Stimulated activated effector memory CD8-positive, alpha-beta T cell treated with anti-CD3 and anti-CD28 coated beads, Interleukin-12 subunit alpha, Interleukin-12 subunit beta, amount 100 ng/mL, for 72 hours (primary cell): ENCODE measurements around the gene PKNOX2.
A peak's percentile ranks its signal among the peaks of the same experiment; 100 is the strongest.

Source experiments
- ATAC-seq: fragments of 150-1000 bp; cut with Tn5 transposase; 2 replicates; pipeline ENCODE4 v1.10.0; 2021
- DNase-seq, 2 donors: peaks; one replicate each; pipeline ENCODE4 v3.0.0; 2021 to 2022; ENCODE audit warnings: low spot score in 2 of 2
- H3K27ac Mint-ChIP-seq: one replicate; pipeline ENCODE4 v1.8.0; 2022; ENCODE audit warnings: mild to moderate bottlenecking, mixed read lengths
- H3K36me3 Mint-ChIP-seq: one replicate; pipeline ENCODE4 v1.8.0; 2022; ENCODE audit warnings: mild to moderate bottlenecking, mixed read lengths
- H3K4me1 Mint-ChIP-seq: one replicate; pipeline ENCODE4 v1.8.0; 2022; ENCODE audit warnings: mixed read lengths
- H3K4me3 Mint-ChIP-seq: one replicate; pipeline ENCODE4 v1.8.0; 2022; ENCODE audit warnings: mild to moderate bottlenecking, mixed read lengths
- H3K9me3 Mint-ChIP-seq: one replicate; pipeline ENCODE4 v1.8.0; 2022; ENCODE audit warnings: mixed read lengths

PKNOX2 gene

DNA sequence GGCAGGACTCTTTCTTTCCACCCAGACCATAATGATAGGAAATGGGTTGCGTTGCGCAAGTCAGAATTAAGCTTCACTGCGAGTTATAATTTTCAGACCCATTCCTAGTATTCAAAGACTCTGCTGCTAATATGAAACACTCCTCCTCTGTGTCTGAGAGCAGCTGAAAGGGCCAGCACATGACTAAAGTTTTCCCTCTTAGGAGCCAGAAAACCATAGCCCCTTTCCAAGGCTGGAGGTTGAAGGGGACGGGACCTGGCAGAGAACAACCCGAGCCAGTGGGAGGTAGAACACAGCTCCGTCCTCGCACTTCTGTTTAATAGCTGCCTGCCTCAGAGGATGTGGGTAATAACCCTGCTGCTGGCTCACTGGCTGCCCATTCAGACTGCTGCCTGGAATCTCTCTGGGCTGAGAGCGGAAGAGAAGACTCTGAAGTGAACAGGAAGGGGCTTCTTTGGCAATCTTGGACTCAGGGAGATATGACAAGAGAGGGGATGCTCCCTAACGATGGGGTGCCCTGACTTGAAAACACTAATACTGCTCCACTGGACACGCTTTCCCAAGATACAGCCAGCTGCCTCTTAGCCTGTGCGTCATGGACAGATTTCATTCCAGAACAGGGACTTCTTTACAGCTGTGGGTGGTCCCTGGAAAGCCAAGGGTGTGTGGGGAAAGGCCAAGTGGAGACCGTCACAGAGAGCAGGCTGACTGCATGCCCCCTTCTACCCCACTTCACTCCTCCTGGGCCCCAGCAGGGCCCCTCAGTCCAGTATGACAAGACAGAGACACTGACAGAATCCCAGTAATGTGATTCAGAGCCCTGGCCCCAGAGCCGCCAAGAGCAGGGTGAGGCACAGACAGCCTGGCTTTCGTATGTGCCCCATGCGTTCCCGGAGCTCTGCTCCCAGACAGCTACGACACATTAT lies 174.6 kb downstream of the PKNOX2 start:
- DNase-seq (no peak), ATAC-seq (no peak)
- H3K36me3 Mint-ChIP-seq = no peaks in the 10 kb centered on the region
- H3K4me1 Mint-ChIP-seq = no peaks in the 10 kb centered on the region
- H3K27ac Mint-ChIP-seq = no peak overlapping the region
- H3K9me3 Mint-ChIP-seq = no peaks in the 10 kb centered on the region
- H3K4me3 Mint-ChIP-seq = no peak overlapping the region

DNA sequence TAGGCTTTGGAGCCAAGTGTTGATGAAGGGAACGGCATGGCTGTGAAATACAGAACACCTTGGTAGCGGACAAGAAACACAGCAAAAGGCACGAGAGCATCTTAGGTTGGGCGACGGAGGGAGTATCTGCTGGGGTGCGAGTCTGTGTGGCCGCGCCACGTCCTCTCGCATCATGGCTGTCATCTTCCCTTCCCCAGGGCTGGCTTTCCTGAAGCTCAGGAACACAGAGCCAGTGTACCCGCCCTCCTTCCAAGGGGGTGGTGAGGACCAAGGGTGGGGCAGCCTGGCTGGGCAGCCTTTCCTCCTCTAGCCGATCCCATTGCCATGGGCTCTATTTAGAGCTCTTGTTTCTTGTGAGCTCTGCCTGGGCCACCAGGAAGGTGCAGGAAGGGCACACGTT lies 177.1 kb downstream of the PKNOX2 start:
- no peaks in the 10 kb centered on the region for H3K36me3 Mint-ChIP-seq
- H3K27ac Mint-ChIP-seq = no peak overlapping the region
- no peak for DNase-seq
- ATAC-seq = no peak
- no peaks in the 10 kb centered on the region for H3K4me1 Mint-ChIP-seq
- H3K9me3 Mint-ChIP-seq = no peaks in the 10 kb centered on the region
- no peak overlapping the region for H3K4me3 Mint-ChIP-seq

DNA sequence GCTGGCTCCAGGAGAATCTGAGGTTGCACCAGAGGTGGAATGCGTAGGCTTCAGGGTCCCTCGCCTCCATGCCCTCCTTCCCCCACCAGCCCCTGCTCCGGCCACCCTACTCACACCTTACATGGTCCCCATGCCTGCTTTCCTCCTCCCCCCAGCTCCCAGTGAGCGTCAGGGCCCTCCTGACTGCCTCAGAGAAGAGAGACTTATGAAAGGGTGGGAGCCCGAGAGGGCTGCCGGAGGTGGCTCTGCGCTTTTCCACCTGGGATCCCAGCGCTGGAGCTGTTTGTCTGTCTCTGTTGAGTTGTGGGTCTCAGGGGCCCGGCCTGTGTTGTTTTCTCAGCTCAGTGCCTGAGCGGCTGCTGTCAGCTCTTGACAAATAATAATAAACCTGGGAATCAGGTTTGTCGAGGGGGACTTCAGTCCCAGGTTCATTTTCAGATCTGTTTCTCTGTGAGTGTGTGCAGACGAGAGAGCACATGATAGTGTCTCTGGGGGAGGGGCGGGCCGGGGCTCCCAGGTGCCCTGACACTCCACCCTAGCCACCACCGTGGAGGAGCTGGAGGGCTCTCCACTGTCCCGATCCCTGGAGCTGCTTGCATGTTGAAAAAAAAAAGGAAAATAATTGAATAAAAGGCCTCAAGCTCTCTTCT lies 177.9 kb downstream of the PKNOX2 start:
- Mint-ChIP-seq H3K4me1 (no peaks in the 10 kb centered on the region), H3K9me3 (no peaks in the 10 kb centered on the region), H3K4me3 (no peak overlapping the region), H3K36me3 (no peaks in the 10 kb centered on the region), H3K27ac (no peak overlapping the region)
- ATAC-seq = no peak
- DNase-seq = no peak

DNA sequence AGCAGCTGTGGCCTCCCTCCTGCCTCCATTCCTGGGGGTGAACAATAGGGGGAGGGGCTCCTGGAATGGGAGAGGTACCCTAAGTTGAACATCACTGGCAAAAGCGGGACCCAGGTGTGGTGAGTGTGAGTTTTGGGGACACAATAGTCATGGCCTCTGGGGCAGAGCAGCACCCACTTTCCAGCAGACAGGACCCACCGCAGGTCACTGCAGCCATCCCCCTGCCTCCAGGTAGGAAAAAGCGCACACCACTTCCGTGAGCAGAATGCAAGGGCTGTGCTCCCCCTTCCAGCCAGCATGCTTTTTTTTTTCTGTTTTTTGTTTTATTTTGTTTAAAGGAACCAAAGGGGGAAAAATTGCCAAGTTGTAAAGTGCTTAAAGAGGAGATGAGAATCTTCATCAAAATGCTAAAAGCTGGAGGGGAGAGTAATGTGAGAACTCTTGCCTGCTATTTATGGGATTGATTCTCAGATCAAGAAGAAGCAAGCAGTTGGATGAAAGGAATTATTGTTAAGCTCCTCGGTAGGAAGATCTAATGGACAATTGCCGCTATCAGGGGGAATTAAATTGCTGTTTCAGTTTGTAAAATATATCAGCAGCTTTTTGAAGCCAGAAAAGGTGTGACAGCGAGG lies 178.7 kb downstream of the PKNOX2 start:
- DNase-seq (no peak), ATAC-seq (no peak)
- Mint-ChIP-seq H3K27ac (no peak overlapping the region), H3K9me3 (no peaks in the 10 kb centered on the region), H3K4me3 (no peak overlapping the region), H3K4me1 (no peaks in the 10 kb centered on the region), H3K36me3 (no peaks in the 10 kb centered on the region)

DNA sequence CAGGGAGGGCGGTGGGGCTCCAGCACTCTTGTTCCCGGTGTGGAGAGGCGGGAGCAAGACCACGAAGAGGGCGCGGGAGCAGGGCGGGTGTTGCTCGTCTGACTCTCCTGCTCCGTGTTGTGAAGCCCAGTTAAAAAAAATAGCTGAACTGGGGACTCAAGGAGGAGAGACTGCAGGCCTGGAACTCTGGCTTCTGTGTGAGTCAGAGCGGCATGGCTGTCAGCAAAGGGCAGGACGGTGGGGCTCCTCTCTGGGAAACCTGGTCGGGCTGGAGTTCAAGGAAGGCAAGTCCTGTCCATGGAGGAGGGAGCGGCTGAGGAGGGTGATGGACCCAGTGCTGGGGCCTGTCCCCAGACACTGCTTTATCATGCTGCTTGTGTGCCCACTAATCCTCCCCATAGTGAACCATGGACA lies 179.2 kb downstream of the PKNOX2 start:
- H3K36me3 Mint-ChIP-seq = no peaks in the 10 kb centered on the region
- DNase-seq (no peak), ATAC-seq (peak; percentile 8)
- H3K27ac Mint-ChIP-seq = no peak overlapping the region
- no peaks in the 10 kb centered on the region for H3K4me1 Mint-ChIP-seq
- H3K9me3 Mint-ChIP-seq = no peaks in the 10 kb centered on the region
- no peak overlapping the region for H3K4me3 Mint-ChIP-seq

DNA sequence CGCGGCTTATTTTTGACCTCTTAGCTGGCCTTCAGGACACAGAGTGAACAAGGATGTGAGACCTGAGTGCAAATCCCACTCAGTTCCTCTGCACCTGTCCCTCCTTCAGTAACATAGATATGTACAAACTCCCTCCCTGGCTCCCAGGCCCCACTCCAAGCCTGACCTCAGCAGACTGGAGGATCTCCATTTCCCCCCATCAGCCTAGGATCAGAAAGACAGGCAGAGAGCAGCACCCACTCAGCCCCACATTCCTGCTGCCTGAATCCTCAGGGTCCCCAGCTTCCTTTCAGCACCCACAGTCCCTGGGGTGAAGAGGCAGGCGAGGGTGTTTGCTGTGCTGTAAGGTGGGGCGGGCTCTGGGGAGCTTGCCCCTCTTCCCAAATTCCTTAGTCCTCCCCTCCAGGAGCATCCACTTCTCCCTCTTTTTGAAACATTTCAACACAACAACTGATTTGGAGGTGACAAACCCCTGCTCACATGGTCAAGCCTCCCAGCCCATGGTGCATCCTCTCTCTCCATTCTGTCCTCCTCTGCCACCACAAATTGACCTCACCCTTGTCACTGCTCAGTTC lies 180.4 kb downstream of the PKNOX2 start:
- H3K27ac Mint-ChIP-seq = no peak overlapping the region
- no peaks in the 10 kb centered on the region for H3K9me3 Mint-ChIP-seq
- H3K4me3 Mint-ChIP-seq = no peak overlapping the region
- DNase-seq = no peak
- no peaks in the 10 kb centered on the region for H3K36me3 Mint-ChIP-seq
- ATAC-seq = no peak
- H3K4me1 Mint-ChIP-seq = no peaks in the 10 kb centered on the region

DNA sequence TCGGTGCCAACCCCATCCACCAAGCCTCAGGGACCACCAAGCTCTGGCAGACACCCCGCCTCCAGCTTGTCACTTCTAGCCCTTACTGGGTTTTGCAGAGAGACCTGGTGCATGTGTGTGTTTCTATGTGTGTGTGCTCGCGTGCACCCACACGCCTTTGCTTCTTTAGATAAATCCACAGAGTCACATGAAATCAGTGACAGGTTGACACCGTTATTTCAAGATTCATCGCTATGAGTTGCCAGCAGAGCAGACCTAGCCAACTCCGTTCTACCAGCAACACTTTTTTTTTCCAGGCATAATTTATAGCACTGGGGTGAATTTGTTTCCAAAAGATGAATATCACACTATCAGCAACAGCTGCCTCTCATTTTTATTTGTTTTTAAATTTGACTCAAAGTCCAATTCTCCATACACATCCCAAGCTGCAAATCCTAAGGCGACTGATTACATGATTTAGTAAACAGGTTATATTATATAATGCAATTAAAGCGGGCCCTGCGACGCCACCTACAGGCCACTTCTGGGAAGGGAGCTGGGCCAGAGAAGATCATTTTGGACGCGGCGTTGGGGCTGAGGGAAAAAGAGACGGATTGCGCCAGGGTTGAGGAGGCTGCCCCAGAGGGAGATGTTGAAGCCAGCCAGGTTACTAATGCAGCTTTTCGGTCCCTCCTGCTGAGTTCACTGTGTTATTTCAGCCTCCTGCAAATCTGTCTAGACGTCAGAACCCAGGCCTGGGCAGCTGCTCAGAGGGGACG lies 181.0 kb downstream of the PKNOX2 start:
- no peak overlapping the region for H3K27ac Mint-ChIP-seq
- DNase-seq (peak; percentile 19 to 63), ATAC-seq (no peak)
- H3K4me3 Mint-ChIP-seq = no peak overlapping the region
- no peaks in the 10 kb centered on the region for H3K4me1 Mint-ChIP-seq
- no peaks in the 10 kb centered on the region for H3K36me3 Mint-ChIP-seq
- no peaks in the 10 kb centered on the region for H3K9me3 Mint-ChIP-seq

DNA sequence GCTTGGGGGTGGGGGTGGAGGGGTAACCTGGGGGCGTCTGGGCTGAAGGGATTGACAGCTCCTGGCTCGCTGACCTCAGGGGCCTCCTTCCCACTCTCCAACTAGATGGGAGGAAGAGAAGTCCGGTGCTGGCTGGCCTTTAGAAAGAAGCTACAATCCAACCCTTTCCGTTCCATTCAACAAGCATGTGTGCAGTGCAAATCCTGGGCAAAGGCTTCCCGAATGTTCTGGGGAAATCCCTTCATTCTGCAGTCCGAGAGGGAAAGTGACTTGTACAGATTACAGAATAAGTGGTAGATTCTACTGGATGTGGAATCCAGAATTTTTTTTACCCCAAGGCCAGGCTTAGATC lies 181.6 kb downstream of the PKNOX2 start:
- Mint-ChIP-seq H3K36me3 (no peaks in the 10 kb centered on the region), H3K27ac (no peak overlapping the region), H3K4me1 (no peaks in the 10 kb centered on the region), H3K9me3 (no peaks in the 10 kb centered on the region), H3K4me3 (no peak overlapping the region)
- ATAC-seq = no peak
- DNase-seq = no peak

DNA sequence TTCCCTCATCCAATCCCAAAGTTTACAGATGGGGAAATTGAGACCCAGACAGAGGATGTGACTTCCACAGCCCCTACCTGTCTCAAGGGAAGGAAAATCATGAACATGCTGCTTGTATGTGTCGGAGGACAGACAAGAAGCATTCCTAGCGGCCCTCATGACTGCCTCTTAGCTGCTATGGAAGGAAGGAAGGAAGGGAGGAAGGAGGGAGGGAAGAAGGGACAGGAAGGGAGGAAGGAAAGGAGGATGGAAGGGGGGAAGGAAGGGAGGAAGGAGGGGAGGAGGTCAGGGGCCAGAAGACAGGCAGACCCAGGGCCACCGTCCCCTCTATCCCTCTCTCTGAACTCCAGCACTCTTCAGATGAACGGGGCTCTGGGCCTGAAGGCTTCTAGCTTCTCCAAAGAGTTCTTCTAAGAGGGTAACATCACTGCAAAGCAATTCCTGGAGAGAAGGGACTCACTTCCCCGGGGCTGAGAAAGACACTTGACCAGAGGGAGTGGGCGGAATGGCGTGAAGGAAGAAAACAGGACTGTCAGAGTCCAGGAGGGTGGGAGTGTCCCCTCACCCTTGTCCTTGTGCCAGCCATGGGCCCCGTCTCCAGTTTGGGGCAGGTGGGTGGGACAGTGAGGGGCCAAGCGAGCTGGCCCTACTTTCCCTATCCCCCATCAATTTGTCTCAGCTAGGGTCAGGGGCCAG lies 182.2 kb downstream of the PKNOX2 start:
- Mint-ChIP-seq H3K4me1 (peaks cover under 1% of the 10 kb centered on the region), H3K36me3 (no peaks in the 10 kb centered on the region), H3K27ac (no peak overlapping the region), H3K4me3 (no peak overlapping the region), H3K9me3 (no peaks in the 10 kb centered on the region)
- no peak for ATAC-seq
- no peak for DNase-seq

DNA sequence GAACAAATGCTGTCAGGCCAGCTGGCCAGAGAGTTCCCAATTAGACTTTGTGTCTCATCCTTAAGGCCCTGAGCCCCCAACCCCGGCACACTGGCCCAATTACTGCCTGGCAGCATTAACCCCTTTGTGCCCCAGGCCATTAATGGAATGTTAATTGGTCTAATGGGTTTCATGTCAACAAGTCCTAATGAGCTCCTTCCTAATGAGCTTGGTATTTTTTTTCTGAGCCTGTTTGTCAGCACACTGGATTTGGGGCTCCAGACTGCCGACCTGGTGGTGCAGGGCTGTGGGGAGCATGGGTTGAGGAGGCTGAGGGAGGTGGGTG lies 182.7 kb downstream of the PKNOX2 start:
- no peaks in the 10 kb centered on the region for H3K36me3 Mint-ChIP-seq
- no peak overlapping the region for H3K27ac Mint-ChIP-seq
- ATAC-seq = no peak
- H3K4me1 Mint-ChIP-seq = peaks cover 5% of the 10 kb centered on the region
- H3K4me3 Mint-ChIP-seq = no peak overlapping the region
- DNase-seq = no peak
- no peaks in the 10 kb centered on the region for H3K9me3 Mint-ChIP-seq

DNA sequence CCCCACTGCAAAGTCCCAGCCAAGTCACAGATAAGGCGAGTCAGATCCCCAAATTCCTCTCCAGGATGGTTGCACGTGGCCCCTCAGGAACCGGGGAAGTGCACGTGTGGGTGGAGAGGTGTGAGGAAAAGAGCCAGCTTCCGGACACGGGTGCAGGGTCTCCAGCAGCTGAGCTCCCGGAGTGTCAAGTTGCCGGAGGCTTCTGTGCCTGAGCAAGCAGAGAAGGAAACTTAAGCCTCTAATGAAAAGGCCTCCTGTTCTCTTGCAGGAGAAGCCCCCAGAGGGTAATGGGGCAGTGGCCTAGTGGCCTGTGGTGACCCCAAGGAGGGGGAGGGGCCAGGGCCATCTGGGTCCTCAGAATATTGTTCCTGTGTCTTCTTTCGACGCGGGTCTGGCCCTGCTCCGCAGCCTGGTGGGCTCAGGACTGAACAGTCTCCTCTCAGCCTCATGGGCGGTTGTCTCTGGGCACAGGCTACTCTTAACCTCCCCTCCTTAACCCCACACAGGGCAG lies 183.6 kb downstream of the PKNOX2 start:
- H3K4me3 Mint-ChIP-seq = no peak overlapping the region
- H3K9me3 Mint-ChIP-seq = no peaks in the 10 kb centered on the region
- ATAC-seq = no peak
- no peak overlapping the region for H3K27ac Mint-ChIP-seq
- peaks cover 6% of the 10 kb centered on the region for H3K4me1 Mint-ChIP-seq
- H3K36me3 Mint-ChIP-seq = no peaks in the 10 kb centered on the region
- no peak for DNase-seq

DNA sequence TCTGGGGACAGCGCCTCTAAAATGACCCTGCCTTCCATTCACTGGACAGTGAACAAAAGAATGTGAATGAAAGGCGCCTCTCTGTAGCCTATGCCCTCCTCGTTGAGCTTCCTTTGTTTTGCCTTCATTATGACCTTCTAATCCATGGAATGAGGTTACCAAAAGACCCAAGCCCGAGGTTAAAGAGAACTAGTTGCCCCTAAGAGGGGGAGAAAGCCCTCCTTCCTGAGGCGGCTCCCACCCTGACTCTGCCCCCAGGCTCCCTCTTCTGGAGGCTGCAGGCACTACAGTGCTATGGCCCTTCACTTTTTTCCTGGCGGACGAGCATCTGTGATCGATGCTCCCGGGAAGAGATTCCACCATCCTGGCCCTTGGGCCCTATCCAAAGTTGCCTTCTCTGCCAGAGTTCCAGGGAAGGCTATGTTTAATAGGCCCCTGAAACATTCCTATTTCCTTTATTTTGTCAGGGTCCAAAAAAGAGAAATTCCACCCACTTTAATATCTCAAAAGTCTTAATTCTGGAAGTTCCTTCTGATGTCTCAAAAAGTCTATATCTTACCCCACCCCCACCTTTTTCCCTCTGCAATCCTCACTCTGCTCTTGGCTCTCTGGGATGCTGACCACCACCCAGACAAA lies 184.2 kb downstream of the PKNOX2 start:
- no peaks in the 10 kb centered on the region for H3K9me3 Mint-ChIP-seq
- H3K4me3 Mint-ChIP-seq = no peak overlapping the region
- DNase-seq (peak; percentile 37 to 68), ATAC-seq (no peak)
- no peaks in the 10 kb centered on the region for H3K36me3 Mint-ChIP-seq
- peaks cover 6% of the 10 kb centered on the region for H3K4me1 Mint-ChIP-seq
- H3K27ac Mint-ChIP-seq = no peak overlapping the region

DNA sequence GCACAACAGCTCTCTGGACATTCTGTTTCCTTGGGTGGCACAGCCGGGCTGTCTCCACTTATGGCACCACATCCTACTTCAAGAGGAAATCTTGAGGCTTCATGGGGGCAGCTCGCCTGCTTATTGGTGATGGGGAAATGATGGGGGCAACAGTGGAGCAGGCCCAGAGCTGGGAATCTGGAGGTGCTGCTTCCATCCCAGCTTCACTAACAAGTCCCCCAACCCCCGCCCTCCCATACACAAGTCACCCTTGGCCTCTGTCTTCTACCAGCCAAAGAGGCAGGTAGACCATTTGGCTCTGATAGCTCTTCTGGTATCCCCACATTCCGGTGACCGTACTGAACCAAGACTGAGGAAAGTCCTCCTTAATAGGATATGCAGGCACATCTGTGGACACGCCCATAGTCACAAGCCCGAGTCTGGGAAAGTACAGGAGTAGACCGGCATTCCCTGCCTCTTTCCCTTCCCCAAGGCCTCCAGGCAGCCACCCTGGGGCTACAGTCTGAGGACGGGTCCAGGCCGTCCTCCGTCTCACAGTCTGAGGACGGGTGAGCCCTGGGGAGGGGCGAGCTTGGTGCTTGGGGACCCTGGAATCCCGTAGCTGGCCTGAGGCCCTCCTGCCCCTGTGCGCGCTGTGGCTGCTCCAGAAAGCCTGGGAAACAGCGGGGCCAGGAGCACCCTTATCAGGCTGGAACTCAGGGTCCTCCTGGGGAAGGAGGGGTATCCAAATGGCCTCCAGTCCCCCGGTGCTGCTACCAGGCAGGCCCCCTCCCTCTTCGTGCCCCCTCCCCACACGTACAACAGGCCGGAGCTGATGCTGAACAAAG lies 185.9 kb downstream of the PKNOX2 start:
- no peak for ATAC-seq
- Mint-ChIP-seq H3K27ac (no peak overlapping the region), H3K4me3 (no peak overlapping the region), H3K36me3 (no peaks in the 10 kb centered on the region), H3K9me3 (no peaks in the 10 kb centered on the region), H3K4me1 (peaks cover 9% of the 10 kb centered on the region)
- DNase-seq = no peak
